Activated effector memory CD4-positive, alpha-beta T cell treated with anti-CD3 and anti-CD28 coated beads, Interleukin-2, amount 50 U/mL, for 16 hours (primary cell): ENCODE data around the gene ADIRF.
"Not testable (repeated sequence)": the region's sequence is repeated elsewhere in the genome, so short reads cannot be mapped to it uniquely, and the experiment has no call there.

Experiments
- DNase-seq: peaks from one replicate; pipeline ENCODE4 v3.0.0-alpha.2; 2020

The ADIRF gene

DNA sequence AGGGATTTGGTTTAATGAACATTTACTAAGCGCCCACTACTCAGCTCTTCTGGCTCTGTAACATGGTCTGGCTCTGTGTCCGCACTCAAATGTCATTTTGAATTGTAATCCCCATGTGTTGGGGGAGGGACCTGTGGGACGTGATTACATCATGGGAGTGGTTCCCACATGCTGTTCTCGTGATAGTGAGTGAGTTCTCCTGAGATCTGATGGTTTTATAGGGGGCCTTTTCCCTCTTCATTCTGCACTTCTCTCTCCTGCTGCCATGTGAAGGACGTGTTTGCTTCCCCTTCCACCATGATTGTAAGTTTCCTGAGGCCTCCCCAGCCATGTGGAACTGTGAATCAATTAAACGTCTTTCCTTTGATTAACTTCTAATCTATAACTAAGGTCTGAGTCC, 12.7 kb downstream of the ADIRF start:
- DNase-seq, result not testable (repeated sequence)

DNA sequence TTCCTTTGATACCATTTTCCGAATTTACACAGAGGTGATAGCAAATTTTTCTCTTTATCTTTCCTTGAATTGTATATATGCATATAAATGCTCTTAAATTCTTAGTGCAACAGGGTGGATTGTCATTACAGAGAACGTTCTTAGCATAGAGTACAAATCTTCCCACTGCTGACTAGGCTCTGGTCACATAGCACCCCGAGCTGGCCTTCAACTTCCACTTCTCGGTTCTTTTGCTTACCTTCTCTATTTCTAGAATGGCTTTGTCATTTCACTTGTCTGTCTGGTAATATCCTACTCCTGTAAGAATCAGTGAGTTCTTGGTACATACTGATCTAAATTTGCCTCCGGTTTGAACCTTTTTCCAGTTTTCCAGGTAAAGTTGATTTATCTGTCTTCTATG, 13.4 kb downstream of the ADIRF start:
- DNase-seq, result no peak

DNA sequence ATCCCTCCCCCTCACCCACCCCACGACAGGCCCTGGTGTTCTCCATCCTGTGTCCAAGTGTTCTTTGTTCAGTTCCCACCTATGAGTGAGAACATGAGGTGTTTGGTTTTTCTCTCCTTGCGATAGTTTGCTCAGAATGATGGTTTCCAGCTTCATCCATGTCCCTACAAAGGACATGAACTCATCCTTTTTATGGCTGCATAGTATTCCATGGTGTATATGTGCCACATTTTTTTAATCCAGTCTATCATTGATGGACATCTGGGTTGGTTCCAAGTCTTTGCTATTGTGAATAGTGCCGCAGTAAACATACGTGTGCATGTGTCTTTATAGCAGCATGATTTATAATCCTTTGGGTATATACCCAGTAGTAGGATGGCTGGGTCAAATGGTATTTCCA, 16.2 kb downstream of the ADIRF start:
- DNase-seq, result not testable (repeated sequence)

DNA sequence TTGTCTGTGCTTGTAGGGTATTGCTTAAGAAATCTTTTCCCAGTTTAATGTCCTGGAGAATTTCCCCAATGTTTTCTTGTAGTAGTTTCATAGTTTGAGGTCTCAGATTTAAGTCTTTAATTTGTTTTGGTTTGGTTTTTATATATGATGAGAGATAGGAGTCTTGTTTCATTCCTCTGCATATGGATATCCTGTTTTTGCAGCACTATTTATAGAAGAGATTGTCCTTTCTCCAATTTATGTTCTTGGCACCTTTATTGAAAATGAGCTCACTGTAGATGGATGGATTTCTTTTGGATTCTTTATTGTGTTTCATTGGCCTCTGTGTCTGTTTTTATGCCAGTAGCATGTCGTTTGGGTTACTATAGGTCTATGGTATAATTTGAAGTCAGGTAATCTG, 20.2 kb downstream of the ADIRF start:
- DNase-seq, result no peak

DNA sequence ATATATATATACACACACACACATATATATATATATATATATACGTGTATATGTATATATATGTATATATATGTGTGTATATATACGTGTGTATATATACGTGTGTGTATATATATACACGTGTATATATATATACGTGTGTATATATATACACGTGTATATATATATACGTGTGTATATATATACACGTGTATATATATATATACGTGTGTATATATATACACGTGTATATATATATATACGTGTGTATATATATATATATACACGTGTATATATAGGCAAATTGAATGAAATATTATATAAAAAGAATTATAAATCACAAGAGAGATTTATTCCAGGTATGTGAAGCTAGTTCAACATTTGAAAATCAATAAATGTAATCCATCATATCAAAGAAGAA, 23.1 kb downstream of the ADIRF start:
- DNase-seq, result not testable (repeated sequence)

DNA sequence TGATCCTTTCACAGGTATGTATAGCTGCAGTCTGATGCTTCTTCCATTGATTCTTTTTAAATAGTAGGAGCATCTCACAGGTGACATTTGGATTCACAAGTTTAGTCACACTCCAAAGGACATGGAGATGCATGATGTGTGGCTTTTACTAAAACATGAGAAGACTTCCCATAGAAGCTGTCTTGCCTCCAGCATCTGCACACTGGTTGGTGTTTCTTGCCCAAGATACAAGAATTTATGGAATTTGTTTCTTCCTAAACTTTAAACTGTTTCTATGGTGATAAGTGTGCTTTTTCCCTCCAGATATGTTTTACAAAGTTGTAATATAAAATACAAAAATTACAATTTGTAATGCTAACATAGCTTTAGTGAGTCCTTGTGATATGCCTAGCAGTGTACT, 24.2 kb downstream of the ADIRF start:
- DNase-seq, result no peak

DNA sequence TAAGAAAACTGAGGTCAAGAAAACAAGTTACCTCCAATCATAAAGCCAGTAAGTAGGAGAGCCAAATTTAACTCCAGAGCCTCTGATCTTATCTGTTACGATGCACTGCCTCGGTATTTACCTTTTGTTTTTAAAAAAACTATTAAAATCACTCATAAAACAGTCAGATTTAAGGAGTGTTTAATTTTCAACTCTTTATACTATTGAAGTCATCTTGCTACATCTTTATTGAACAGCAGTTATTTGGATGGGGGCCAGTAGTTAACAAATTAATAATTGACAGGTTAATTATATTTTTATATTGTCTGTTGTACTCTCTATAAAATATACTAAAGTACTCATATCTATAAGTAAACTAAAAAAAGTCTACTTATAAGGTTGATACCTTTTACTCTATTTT, 24.6 kb downstream of the ADIRF start:
- DNase-seq, result no peak

DNA sequence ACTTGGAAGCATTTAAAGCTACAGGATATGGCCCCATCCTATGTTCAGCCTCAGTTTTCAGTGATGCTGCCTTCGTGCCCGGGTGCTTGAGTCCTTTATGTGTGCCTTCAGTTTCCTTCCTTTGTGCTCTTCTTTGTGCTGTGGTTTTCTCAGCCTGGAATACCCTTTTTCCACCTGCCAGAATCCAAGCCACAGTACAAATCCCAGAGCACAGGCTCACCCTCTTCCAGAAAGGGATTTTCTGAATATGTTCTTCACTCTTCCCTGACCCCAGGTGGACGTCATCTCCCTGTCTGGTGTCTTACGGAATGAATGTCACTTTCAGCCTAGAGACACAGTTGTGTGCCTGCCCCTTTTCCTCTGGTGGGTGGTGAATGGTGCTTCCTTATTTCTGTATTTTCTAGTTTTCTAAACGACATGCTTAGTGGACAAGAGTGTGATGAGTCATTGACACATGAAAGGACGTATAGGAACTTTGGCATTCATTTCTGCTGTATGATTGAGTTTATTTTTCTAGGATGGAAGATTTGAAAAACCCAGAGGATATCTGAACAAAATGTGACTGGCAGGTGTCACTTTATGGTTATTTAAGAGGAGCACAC, 31.6 kb downstream of the ADIRF start:
- DNase-seq, result not testable (repeated sequence)

DNA sequence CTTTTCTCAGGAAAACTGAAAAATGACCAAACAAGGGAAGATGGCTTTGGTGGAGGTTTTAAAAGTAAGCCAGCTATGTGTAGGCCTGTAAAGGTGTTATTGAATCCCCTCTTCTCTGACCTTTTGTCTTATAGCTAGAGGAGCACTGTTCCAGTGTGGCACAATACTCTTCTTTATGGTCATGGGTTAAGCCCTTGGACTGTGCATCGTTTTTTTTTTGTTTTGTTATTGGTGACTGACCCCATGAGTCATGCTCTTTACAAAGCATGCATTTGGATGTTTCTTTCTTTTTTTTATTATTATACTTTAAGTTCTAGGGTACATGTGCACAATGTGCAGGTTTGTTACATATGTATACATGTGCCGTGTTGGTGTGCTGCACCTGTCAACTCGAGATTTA, 32.2 kb downstream of the ADIRF start:
- DNase-seq, result no peak

DNA sequence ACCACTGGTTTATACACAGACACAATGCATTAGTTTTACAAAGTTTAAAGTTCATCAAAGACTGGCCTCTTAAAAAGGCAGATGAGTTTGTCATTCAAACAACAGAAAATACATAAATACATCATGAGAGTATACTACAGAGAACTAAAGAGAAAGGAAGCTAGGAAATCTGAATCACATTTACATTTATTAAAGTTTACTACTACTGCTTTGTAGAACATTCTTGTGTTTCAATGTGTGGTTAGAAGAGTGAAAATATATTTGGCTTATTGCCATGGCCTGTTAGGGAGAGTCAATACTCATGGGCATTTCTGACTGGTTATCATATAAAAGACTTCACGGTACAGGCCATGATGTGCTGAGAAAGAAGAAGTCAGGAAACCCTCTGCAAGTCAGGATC, 38.8 kb downstream of the ADIRF start:
- not testable (repeated sequence) for DNase-seq

DNA sequence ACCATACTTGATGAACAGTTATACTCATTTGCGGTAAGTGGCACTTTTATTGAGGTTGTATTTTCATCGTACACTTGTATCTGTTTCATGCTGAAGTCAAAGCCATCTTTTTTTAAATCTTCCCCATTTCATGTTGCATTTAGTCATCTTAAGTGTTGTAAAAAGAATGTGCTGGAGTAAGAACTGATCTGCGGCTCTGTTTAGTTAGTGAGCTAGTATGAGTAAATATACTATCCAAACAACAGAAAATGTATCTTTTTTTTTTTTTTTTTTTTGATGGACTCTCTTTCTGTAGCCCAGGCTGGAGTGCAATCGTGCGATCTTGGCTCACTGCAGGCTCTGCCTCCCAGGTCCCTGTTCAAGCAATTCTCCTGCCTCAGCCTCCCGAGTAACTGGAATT, 39.4 kb downstream of the ADIRF start:
- DNase-seq, result not testable (repeated sequence)

DNA sequence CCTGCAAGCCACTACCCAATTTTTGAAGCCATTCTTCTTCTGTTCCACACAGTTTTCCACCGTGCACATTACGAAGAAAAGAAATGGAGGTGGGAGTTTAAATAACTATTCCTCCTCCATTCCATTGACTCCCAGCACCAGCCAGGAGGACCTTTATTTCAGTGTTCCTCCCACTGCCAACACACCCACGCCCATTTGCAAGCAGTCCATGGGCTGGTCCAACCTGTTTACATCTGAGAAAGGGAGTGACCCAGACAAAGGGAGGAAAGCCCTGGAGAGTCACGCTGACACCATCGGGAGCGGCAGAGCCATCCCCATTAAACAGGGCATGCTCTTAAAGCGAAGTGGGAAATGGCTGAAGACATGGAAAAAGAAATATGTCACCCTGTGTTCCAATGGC, 40.0 kb downstream of the ADIRF start:
- not testable (repeated sequence) for DNase-seq

DNA sequence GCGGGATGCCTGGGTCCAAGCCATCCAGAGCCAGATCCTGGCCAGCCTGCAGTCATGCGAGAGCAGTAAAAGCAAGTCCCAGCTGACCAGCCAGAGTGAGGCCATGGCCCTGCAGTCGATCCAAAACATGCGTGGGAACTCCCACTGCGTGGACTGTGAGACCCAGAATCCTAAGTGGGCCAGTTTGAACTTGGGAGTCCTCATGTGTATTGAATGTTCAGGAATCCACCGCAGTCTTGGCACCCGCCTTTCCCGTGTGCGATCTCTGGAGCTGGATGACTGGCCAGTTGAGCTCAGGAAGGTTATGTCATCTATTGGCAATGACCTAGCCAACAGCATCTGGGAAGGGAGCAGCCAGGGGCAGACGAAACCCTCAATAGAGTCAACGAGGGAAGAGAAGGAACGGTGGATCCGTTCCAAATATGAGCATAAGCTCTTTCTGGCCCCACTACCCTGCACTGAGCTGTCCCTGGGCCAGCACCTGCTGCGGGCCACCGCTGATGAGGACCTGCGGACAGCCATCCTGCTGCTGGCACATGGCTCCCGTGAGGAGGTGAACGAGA, 40.9 kb downstream of the ADIRF start:
- not testable (repeated sequence) for DNase-seq

DNA sequence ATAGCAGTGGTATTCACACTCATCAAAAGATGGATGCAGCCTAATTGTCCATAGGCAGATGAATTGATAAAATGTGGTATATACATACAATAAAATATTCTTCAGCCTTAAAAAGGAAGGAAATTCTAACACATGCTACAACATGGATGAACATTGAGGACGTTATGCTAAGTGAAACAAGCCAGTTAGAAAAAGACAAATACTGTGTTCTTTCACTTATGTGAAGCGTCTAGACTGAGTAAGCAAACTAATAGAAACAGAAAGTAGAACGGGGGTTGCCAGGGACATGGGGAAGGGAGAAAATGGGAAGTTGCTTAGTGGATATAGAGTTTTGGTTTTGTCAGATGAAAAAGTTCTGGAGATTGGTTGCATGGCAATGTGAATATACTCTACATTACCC, 45.2 kb downstream of the ADIRF start:
- DNase-seq, result not testable (repeated sequence)

DNA sequence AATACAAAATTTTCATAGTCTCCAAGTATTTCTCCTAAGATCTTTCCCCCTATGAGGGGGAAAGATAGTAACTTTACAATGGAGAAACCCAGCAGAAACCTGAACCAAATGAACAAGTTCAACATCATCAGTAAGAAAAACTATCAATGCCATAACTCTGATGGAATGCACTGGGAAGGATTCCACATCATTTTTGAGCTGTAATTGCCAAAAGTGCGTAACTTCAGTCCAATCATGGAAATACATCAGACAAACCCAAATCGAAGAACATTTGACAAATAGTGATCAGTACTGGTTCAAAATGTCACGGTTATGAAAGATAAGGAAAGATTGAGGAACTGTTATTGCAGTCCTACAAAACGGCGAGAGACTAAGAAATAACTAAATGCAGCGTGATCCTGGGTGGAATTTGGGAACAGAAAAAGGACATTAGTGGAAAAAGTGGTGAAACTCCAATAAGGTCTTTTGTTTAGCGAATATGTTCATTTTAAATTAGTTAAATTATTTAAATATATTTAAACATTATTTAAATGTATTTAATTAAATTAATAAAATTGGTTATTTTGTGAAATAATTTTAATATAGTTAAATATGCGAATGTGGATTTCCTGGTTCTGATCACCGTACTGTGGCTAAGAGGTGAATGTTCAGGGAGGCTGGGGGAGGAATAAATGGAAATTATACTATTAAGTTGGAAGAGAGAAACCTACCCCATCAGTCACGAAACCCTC, 46.9 kb downstream of the ADIRF start:
- DNase-seq, result not testable (repeated sequence)

DNA sequence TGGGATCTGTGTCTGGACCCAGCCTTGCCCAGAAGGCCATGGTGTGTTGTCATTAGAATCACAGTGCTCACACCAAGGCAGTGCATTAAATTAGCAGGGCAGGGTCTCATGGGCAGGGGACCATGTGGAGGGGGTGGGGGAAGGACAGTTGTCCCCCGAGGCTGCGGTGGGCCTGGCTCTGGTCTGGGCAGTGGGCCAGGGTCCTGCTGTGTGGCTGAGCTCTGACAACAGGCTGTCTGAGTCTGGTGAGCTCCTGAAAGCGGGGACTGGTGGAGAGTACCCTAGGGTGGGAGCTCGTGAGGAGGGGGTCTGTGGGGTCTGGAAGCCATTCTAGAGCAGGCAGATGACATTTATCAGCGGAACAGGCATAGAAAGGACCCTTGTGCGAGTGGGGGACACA, 49.8 kb downstream of the ADIRF start:
- not testable (repeated sequence) for DNase-seq

DNA sequence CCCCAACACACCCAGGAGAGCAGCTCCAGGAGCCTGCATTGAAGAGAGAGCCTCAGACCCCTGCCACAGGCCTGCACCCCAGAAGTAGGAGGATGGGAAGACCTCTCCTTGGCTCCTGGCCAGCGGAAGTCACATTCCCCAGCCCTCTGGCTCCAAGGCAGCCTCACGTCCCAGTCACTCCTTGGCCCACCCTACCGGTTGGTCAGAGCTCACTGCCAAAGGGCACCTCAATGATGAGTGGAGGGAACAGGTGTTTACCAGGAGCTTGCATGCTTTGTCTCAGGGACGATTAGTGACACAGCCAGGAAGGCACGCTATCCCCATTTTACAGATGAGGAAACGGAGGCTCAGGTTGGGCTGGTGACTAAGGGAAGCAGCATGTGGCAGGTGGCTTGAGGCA, 50.8 kb downstream of the ADIRF start:
- not testable (repeated sequence) for DNase-seq

DNA sequence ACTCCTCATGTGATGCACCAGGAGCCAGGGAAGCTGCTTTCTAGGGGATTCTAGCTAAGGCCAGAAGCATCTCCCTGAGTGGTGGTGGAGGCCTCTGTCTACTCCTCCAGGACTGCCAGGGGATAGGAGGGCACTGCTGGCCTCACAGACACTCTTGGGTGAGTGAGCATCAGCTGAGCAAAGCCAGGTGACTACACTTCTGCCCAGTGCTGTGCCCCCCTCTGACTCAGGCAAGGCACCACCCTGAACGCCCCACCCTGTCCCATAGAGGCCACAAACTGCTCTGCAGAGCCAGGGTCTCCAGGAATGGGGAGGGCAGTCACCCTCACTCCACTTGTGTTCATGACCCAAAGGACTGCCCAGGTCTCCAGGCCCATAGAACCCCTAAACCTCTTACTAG, 51.2 kb downstream of the ADIRF start:
- DNase-seq, result not testable (repeated sequence)

DNA sequence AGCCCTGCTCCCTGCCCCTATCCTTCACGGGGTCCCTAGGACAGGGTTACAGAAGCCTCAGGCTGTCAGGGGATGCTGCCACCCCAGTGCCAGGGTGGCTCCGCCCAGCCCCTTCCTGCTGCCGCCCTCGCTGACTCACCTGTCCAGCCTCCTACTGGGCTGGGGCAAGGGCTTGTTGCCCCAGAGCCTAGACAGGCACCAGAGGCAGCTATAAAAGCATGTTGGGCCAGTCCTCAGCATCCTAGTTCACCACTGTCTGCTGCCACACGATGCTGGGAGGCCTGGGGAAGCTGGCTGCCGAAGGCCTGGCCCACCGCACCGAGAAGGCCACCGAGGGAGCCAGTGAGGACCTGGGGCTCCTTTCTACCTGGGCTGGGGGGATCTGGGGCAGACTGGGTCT, 51.8 kb downstream of the ADIRF start, which contains the start of gene FAM25A:
FAM25A (plus strand) TSS at position 239 of the 400 bp plus-strand sequence; CDS start at position 270, 31 bp downstream.
- not testable (repeated sequence) for DNase-seq
